Cerebellar cortex (tissue), 1 donor: ENCODE measurements around the gene OCIAD2.
"Not testable (repeated sequence)": the region's sequence is repeated elsewhere in the genome, so short reads cannot be mapped to it uniquely, and the experiment has no call there.

ENCODE experiments used
- DNase-seq: peaks from one replicate; pipeline ENCODE4 v3.0.0-alpha.2; 2015; ENCODE audit warnings: low spot score

Gene OCIAD2

GRCh38 chr4:48854395-48854683, 52.2 kb downstream of the OCIAD2 start:
- no peak for DNase-seq

DNA sequence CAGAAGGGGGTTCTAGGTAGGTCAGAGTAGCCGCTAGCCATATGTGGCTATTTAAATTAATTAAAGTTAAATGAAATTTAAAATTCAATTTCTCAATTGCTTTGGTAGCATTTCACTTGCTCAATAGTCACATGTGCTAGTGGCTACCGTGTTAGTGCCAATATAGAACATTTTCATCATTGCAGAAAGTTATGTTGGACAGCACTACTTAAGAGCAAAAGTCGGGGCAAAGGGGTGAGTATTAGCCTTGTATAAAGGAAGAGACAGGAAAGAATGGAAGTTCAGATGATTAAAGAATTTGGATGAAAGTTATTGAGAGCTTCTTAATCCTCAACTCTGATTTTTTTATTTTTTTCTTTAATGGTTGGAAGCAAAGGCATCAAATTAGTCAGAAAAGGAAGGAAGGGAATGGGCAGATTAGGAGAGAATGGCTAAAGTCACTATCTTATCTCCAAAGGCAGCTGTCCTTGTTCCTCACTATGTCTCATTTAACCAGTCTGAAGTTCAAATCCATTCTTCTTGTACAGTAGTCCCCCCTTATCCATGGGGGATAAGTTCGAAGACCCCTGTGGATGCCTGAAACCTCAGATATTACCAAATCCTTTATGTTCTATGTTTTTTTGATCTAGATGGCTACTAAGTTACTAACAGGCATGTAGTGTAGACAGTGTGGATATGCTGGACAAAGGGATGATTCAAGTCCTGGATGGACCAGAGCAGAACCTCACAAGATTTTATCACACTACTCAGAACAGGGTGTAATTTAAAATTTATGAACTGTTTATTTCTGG, 52.8 kb downstream of the OCIAD2 start:
- no peak for DNase-seq

DNA sequence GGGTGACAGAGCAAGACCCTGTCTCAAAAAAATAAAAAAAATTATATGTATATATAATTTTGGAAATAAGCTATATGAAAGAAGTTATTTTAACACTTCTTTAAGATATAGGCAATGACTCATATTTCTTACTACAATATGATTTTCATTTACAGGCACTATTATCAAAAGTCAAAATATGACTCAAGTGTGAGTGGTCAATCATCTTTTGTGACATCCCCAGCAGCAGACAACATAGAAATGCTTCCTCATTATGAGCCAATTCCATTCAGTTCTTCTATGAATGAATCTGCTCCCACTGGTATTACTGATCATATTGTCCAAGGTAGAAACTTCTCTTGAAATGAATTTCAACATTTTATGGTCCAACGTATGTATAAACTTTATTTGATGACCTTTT, 54.9 kb downstream of the OCIAD2 start:
- no peak for DNase-seq

DNA sequence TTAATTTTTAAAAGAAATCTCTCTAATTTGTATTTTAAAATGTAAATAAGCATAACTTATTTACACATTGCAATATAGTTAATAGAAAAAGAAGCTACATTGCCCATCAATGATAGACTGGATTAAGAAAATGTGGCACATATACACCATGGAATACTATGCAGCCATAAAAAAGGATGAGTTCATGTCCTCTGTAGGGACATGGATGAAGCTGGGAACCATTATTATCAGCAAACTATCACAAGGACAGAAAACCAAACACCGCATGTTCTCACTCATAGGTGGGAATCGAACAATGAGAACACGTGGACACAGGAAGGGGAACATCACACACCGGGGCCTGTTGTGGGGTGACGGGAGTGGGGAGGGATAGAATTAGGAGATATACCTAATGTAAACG, 57.8 kb downstream of the OCIAD2 start:
- DNase-seq, result not testable (repeated sequence)

DNA sequence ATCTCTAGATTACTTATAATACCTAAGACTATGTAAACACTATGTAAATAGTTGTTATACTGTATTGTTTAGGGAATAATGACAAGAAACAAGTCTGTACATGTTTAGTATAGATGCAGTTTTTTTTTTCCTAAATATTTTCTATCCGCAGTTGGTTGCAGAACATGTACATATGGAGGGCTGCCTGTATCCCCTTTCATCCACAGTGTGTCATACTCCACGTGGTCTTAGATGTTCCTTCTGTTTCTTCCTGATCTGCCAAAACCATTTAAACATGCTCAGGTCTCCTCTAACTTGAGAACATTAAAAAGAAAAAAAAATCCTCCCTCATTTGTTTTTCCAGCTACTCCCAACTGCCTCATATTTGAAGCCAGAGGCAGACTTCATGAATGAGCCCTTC, 61.7 kb downstream of the OCIAD2 start:
- DNase-seq, result no peak

- DNase-seq, result no peak
Measured at GRCh38 chr4:48841045-48841827, 65.3 kb downstream of the OCIAD2 start.

- no peak for DNase-seq
Measured at GRCh38 chr4:48836658-48837057, 69.9 kb downstream of the OCIAD2 start.
